Measurements from ENCODE around the gene PRKAR1B.

Gene PRKAR1B

GRCh38 chr7:506391-506831, 220.7 kb downstream of the PRKAR1B start:
- no peak for DNase-seq

GRCh38 chr7:505171-505570, 221.9 kb downstream of the PRKAR1B start:
- DNase-seq: no peak

- DNase-seq: no peak
Measured at GRCh38 chr7:504221-505111, 222.6 kb downstream of the PRKAR1B start.

- DNase-seq: no peak
Measured at GRCh38 chr7:503575-504111, 223.4 kb downstream of the PRKAR1B start.

GRCh38 chr7:502296-502695, 224.8 kb downstream of the PRKAR1B start:
- no peak for DNase-seq

GRCh38 chr7:501526-501925, 225.6 kb downstream of the PRKAR1B start:
- no peak for DNase-seq

GRCh38 chr7:500521-501420, 226.3 kb downstream of the PRKAR1B start:
- DNase-seq: no peak

GRCh38 chr7:499853-500485, 227.1 kb downstream of the PRKAR1B start:
- DNase-seq: no peak

Data from fibroblast of skin of back (primary cell).